GM23338 (cell line): ENCODE results near the gene RGS7. TPM values are rescaled to one million over a fixed set of nuclear protein-coding genes. Genes with fewer than 3 reads are reported as not detected.

Experiments used
- ATAC-seq: fragments of 200-7000 bp; cut with Tn5 transposase; 3 replicates; pipeline ENCODE4 v1.9.1; 2020
- DNase-seq: peaks from one replicate; pipeline ENCODE4 v3.0.0-alpha.2; 2015; ENCODE audit warnings: low spot score
- H2AFZ ChIP-seq: fragments of 200-600 bp; sonication (generic); 2 replicates; pipeline ENCODE4 v1.8.0; 2016; ENCODE audit warnings: antibody characterized with exemption, mild to moderate bottlenecking, moderate library complexity
- H3F3A ChIP-seq: fragments of 200-600 bp; sonication (generic); replicated peaks from 2 replicates; pipeline ENCODE4 v1.8.0; 2017; ENCODE audit warnings: antibody characterized with exemption, mixed run types, low read depth
- H3K27ac ChIP-seq: fragments of 200-600 bp; sonication (generic); 2 replicates; pipeline ENCODE4 v1.6.1; 2016; ENCODE audit warnings: low read depth
- H3K27me3 ChIP-seq: fragments of 200-600 bp; sonication (generic); 2 replicates; pipeline ENCODE4 v1.8.0; 2016; ENCODE audit warnings: mild to moderate bottlenecking, mixed run types, moderate library complexity; ENCODE audit not compliant: insufficient read depth
- H3K36me3 ChIP-seq: fragments of 200-600 bp; sonication (generic); 2 replicates; pipeline ENCODE4 v1.8.0; 2016; ENCODE audit warnings: mild to moderate bottlenecking; ENCODE audit not compliant: insufficient read depth
- H3K4me1 ChIP-seq: fragments of 200-600 bp; sonication (generic); 2 replicates; pipeline ENCODE4 v1.8.0; 2016; ENCODE audit warnings: mild to moderate bottlenecking, moderate library complexity; ENCODE audit not compliant: insufficient read depth
- H3K4me2 ChIP-seq: fragments of 200-600 bp; sonication (generic); 2 replicates; pipeline ENCODE4 v1.7.1; 2017; ENCODE audit warnings: mixed run types
- H3K4me3 ChIP-seq: fragments of 200-600 bp; sonication (generic); 2 replicates; pipeline ENCODE4 v1.6.1; 2016; ENCODE audit warnings: mixed run types
- H3K79me2 ChIP-seq: fragments of 200-600 bp; sonication (generic); replicated peaks from 2 replicates; pipeline ENCODE4 v1.8.0; 2017; ENCODE audit warnings: mild to moderate bottlenecking; ENCODE audit not compliant: insufficient read depth
- H3K9me2 ChIP-seq: fragments of 200-600 bp; sonication (generic); 2 replicates; pipeline ENCODE4 v1.8.0; 2017; ENCODE audit not compliant: insufficient read depth
- H4K20me1 ChIP-seq: fragments of 200-600 bp; sonication (generic); replicated peaks from 2 replicates; pipeline ENCODE4 v1.8.0; 2017; ENCODE audit warnings: mild to moderate bottlenecking; ENCODE audit not compliant: insufficient read depth
- H3K27ac Mint-ChIP-seq: 2 replicates; pipeline ENCODE4 v1.8.0; 2020; ENCODE audit warnings: inconsistent platforms, mild to moderate bottlenecking, moderate library complexity, mixed read lengths
- H3K27me3 Mint-ChIP-seq: 3 replicates; pipeline ENCODE4 v1.8.0; 2022; ENCODE audit warnings: low read depth, mild to moderate bottlenecking, moderate library complexity, mixed read lengths, inconsistent platforms; ENCODE audit not compliant: insufficient read depth, poor library complexity
- H3K36me3 Mint-ChIP-seq: 3 replicates; pipeline ENCODE4 v1.8.0; 2021; ENCODE audit warnings: low read depth, mild to moderate bottlenecking, inconsistent platforms, moderate library complexity, mixed read lengths
- H3K4me1 Mint-ChIP-seq: 3 replicates; pipeline ENCODE4 v1.8.0; 2020; ENCODE audit warnings: mild to moderate bottlenecking, inconsistent platforms, mixed read lengths
- H3K4me3 Mint-ChIP-seq: 3 replicates; pipeline ENCODE4 v1.8.0; 2021; ENCODE audit warnings: moderate library complexity, mild to moderate bottlenecking, inconsistent platforms, mixed read lengths
- H3K9me3 Mint-ChIP-seq: 3 replicates; pipeline ENCODE4 v1.8.0; 2020; ENCODE audit warnings: moderate library complexity, mild to moderate bottlenecking, inconsistent platforms, mixed read lengths
- CREB1 ChIP-seq: fragments of 250-450 bp; sonication (Bioruptor Pico); IDR thresholded peaks from 2 replicates; pipeline ENCODE4 v1.5.0; 2020; ENCODE audit warnings: low read depth, mild to moderate bottlenecking, moderate library complexity
- CTCF ChIP-seq, 2 experiments: fragments of 200-600 bp in 1 of 2; sonication (generic) in 1 of 2; conservative IDR thresholded peaks; 2 replicates each; pipeline versions ENCODE4 v1.5.1 to v1.6.1; 2016 to 2017; ENCODE audit warnings: antibody characterized with exemption in 2 of 2, low read depth in 2 of 2, mild to moderate bottlenecking in 2 of 2, moderate library complexity in 1 of 2
- ETS1 ChIP-seq: IDR thresholded peaks from 2 replicates; pipeline ENCODE4 v1.6.1; 2016; ENCODE audit warnings: antibody characterized with exemption
- EZH2phosphoT487 ChIP-seq: fragments of 200-600 bp; sonication (generic); IDR thresholded peaks from one replicate; pipeline ENCODE4 v1.8.1; 2018; ENCODE audit warnings: antibody characterized with exemption; ENCODE audit not compliant: unreplicated experiment
- JUNB ChIP-seq: IDR thresholded peaks from one replicate; pipeline ENCODE4 v1.6.1; 2016; ENCODE audit warnings: antibody characterized with exemption; ENCODE audit not compliant: unreplicated experiment
- NANOG ChIP-seq: IDR thresholded peaks from 2 replicates; pipeline ENCODE4 v1.6.1; 2016; ENCODE audit warnings: antibody characterized with exemption, borderline replicate concordance
- POLR2AphosphoS5 ChIP-seq: IDR thresholded peaks from 2 replicates; pipeline ENCODE4 v1.6.1; 2016; ENCODE audit warnings: antibody characterized with exemption, low read depth
- REST ChIP-seq: IDR thresholded peaks from one replicate; pipeline ENCODE4 v1.6.1; 2018; ENCODE audit warnings: antibody characterized with exemption; ENCODE audit not compliant: unreplicated experiment
- STAT1 ChIP-seq: IDR thresholded peaks from one replicate; pipeline ENCODE4 v1.6.1; 2016; ENCODE audit warnings: antibody characterized with exemption; ENCODE audit not compliant: unreplicated experiment
- ZNF331 ChIP-seq: fragments of 250-450 bp; sonication (Bioruptor Pico); IDR thresholded peaks from 2 replicates; pipeline ENCODE4 v1.5.0; 2020; ENCODE audit warnings: low read depth, mild to moderate bottlenecking, moderate library complexity
- ZNF462 ChIP-seq: fragments of 250-450 bp; sonication (Bioruptor Pico); IDR thresholded peaks from 2 replicates; pipeline ENCODE4 v1.5.0; 2020; ENCODE audit warnings: mild to moderate bottlenecking, moderate library complexity
- polyA plus RNA-seq: library from polyadenylated mRNA; unstranded; fragments of >200 nt; fragmentation: Nextera tagmentation; extraction: Ambion mirVana; gene quantifications from 2 replicates; pipeline ENCODE4 v1.2.1, GENCODE V29; 2016
- total RNA-seq: library from RNA; depleted of rRNA; stranded (reverse); fragments of >200 nt; shearing (Covaris generic); gene quantifications from 2 replicates; pipeline ENCODE4 v1.2.3, GENCODE V29; 2014

Gene RGS7
- total and polyA plus RNA-seq, 2 experiments from 2014 or later: 2.0 to 2.2 TPM

- Histone ChIP-seq H4K20me1 (no peaks in the 10 kb centered on the region), H3K79me2 (no peaks in the 10 kb centered on the region), H3K27me3 (no peaks in the 10 kb centered on the region), H2AFZ (no peak overlapping the region), H3K4me2 (no peak overlapping the region), H3K4me3 (no peak overlapping the region), H3K27ac (no peak overlapping the region), H3K4me1 (peaks cover 13% of the 10 kb centered on the region), H3K9me2 (no peaks in the 10 kb centered on the region), H3K36me3 (no peaks in the 10 kb centered on the region), H3F3A (no peaks in the 10 kb centered on the region)
- H3K9me3 Mint-ChIP-seq: no peaks in the 10 kb centered on the region
- no peak for ATAC-seq
- peaks cover 11% of the 10 kb centered on the region for H3K4me1 Mint-ChIP-seq
- TF ChIP-seq ZNF331 (no peak), REST (no peak), ETS1 (no peak), CREB1 (CRISPR knock-in tag) (no peak), JUNB (no peak), EZH2phosphoT487 (no peak), POLR2AphosphoS5 (no peak), STAT1 (no peak), NANOG (no peak), ZNF462 (CRISPR knock-in tag) (no peak), CTCF (conservative IDR thresholded peaks at IDR 0.05; ENCODE audit: low read depth in 2 of 2) (no peak)
- H3K36me3 Mint-ChIP-seq: no peaks in the 10 kb centered on the region
- no peak overlapping the region for H3K27ac Mint-ChIP-seq
- no peak for DNase-seq
- H3K27me3 Mint-ChIP-seq: peaks cover 1% of the 10 kb centered on the region
- no peak overlapping the region for H3K4me3 Mint-ChIP-seq
Measured at GRCh38 chr1:241229711-241230110, 127.3 kb downstream of the RGS7 start.
